Fibroblast of skin of right quadriceps (primary cell): Measurements from ENCODE around the gene WDR27.
"Not testable (repeated sequence)": the region's sequence is repeated elsewhere in the genome, so short reads cannot be mapped to it uniquely, and the experiment has no call there.

Experiments
- DNase-seq: peaks from one replicate; pipeline ENCODE4 v3.0.0-alpha.2; 2013

Gene WDR27

GRCh38 chr6:169638915-169639314 is 62.9 kb downstream of the WDR27 start:
- no peak for DNase-seq

- no peak for DNase-seq
Measured at GRCh38 chr6:169638388-169638787, 63.4 kb downstream of the WDR27 start.

GRCh38 chr6:169635345-169635744 is 66.5 kb downstream of the WDR27 start:
- no peak for DNase-seq

GRCh38 chr6:169632841-169633240 is 69.0 kb downstream of the WDR27 start:
- no peak for DNase-seq

- DNase-seq = no peak
Measured at GRCh38 chr6:169629256-169629655, 72.6 kb downstream of the WDR27 start.

GRCh38 chr6:169627736-169628607 is 73.9 kb downstream of the WDR27 start:
- no peak for DNase-seq

- no peak for DNase-seq
Measured at GRCh38 chr6:169626649-169627048, 75.2 kb downstream of the WDR27 start.

GRCh38 chr6:169626169-169626568 is 75.7 kb downstream of the WDR27 start:
- no peak for DNase-seq

GRCh38 chr6:169625376-169625775 is 76.5 kb downstream of the WDR27 start:
- no peak for DNase-seq

- DNase-seq = no peak
Measured at GRCh38 chr6:169624785-169625184, 77.0 kb downstream of the WDR27 start.

GRCh38 chr6:169623975-169624374 is 77.9 kb downstream of the WDR27 start:
- DNase-seq = no peak

GRCh38 chr6:169623343-169623742 is 78.5 kb downstream of the WDR27 start:
- DNase-seq = no peak

- no peak for DNase-seq
Measured at GRCh38 chr6:169622618-169623017, 79.2 kb downstream of the WDR27 start.

- DNase-seq = no peak
Measured at GRCh38 chr6:169621311-169621710, 80.5 kb downstream of the WDR27 start.

- peak; percentile 75 for DNase-seq
Measured at GRCh38 chr6:169620171-169621130, 81.4 kb downstream of the WDR27 start.

GRCh38 chr6:169619650-169620049 is 82.2 kb downstream of the WDR27 start:
- DNase-seq = peak; percentile 63

GRCh38 chr6:169618526-169619490 is 83.0 kb downstream of the WDR27 start:
- DNase-seq = peak; percentile 99

GRCh38 chr6:169617562-169617961 is 84.3 kb downstream of the WDR27 start:
- no peak for DNase-seq

GRCh38 chr6:169608609-169609008 is 93.2 kb downstream of the WDR27 start:
- DNase-seq = not testable (repeated sequence)

GRCh38 chr6:169604076-169604475 is 97.8 kb downstream of the WDR27 start:
- no peak for DNase-seq

- not testable (repeated sequence) for DNase-seq
Measured at GRCh38 chr6:169601129-169601528, 100.7 kb downstream of the WDR27 start.

GRCh38 chr6:169592558-169592957 is 109.3 kb downstream of the WDR27 start:
- DNase-seq = peak; percentile 91
